Hepatocyte (in vitro differentiated cells): Measurements from ENCODE around the gene COL11A2.

Experiments
- CTCF ChIP-seq: fragments of 200-600 bp; sonication (generic); IDR thresholded peaks from 2 replicates; pipeline ENCODE4 v1.5.1; 2016; ENCODE audit warnings: antibody characterized with exemption, mild to moderate bottlenecking; ENCODE audit not compliant: poor library complexity
- EZH2 ChIP-seq: fragments of 200-600 bp; sonication (generic); IDR thresholded peaks from 2 replicates; pipeline ENCODE4 v1.6.1; 2016; ENCODE audit warnings: antibody characterized with exemption, mild to moderate bottlenecking, borderline replicate concordance

- TF ChIP-seq CTCF: no peak
- TF ChIP-seq EZH2: no peak
These were observed 67.3 kb downstream of the COL11A2 start for GRCh38 chr6:33124947-33125346.
